Activated B cell treated with CpG ODN at 0.5 μM for 24 hours (primary cell): Measurements from ENCODE around the gene MMP15. TPM values are rescaled to one million over a fixed set of nuclear protein-coding genes. Genes with fewer than 3 reads are reported as not detected.

ENCODE experiments used
- ATAC-seq: fragments of 200-7000 bp; cut with Tn5 transposase; one replicate; pipeline ENCODE4 v1.10.0; 2021; ENCODE audit warnings: low read depth, mild to moderate bottlenecking, moderate library complexity
- CTCF ChIA-PET: fragments of 350-600 bp; sonication (Branson Sonifier 250); formaldehyde crosslinking; loops from one replicate; lab custom pipeline; 2021; ENCODE audit warnings: antibody characterized with exemption; lab: Charles Lee
- POLR2A ChIA-PET: fragments of 350-600 bp; sonication (Branson Sonifier 250); formaldehyde crosslinking; loops from one replicate; lab custom pipeline; 2021; ENCODE audit warnings: antibody characterized with exemption; lab: Charles Lee
- DNase-seq: peaks from one replicate; pipeline ENCODE4 v3.0.0; 2022
- H3K27ac Mint-ChIP-seq: one replicate; pipeline ENCODE4 v1.8.0; 2020; ENCODE audit warnings: mixed read lengths
- H3K27me3 Mint-ChIP-seq: one replicate; pipeline ENCODE4 v1.8.0; 2021; ENCODE audit warnings: mixed read lengths
- H3K36me3 Mint-ChIP-seq: one replicate; pipeline ENCODE4 v1.8.0; 2021; ENCODE audit warnings: low read depth, mixed read lengths
- H3K4me1 Mint-ChIP-seq: one replicate; pipeline ENCODE4 v1.8.0; 2021; ENCODE audit warnings: mixed read lengths
- H3K4me3 Mint-ChIP-seq: one replicate; pipeline ENCODE4 v1.8.0; 2020; ENCODE audit warnings: mild to moderate bottlenecking, mixed read lengths
- H3K9me3 Mint-ChIP-seq: one replicate; pipeline ENCODE4 v1.8.0; 2020; ENCODE audit warnings: mixed read lengths
- CTCF ChIP-seq: fragments of 200-600 bp; IDR thresholded peaks from one replicate; pipeline ENCODE4 v1.8.0; 2022; ENCODE audit warnings: antibody characterized with exemption, mild to moderate bottlenecking
- intact Hi-C: fragments of 100-400 bp; cut with micrococcal nuclease; formaldehyde crosslinking; loops from one replicate; pipeline ENCODE4 v1.15.1; 2024
- total RNA-seq: library from RNA; stranded (reverse); gene quantifications from 2 replicates; pipeline ENCODE4 v1.2.3, GENCODE V29; 2022

MMP15 gene
- total RNA-seq, 1 donor from 2014 or later = 0.60 TPM

- DNase-seq = no peak
- no peak for ATAC-seq
- Mint-ChIP-seq H3K36me3 (no peaks in the 10 kb centered on the region), H3K27me3 (no peaks in the 10 kb centered on the region), H3K4me3 (no peak overlapping the region), H3K27ac (no peak overlapping the region), H3K4me1 (no peaks in the 10 kb centered on the region), H3K9me3 (no peaks in the 10 kb centered on the region)
- CTCF ChIA-PET = no interaction called here
- POLR2A ChIA-PET = no interaction called here
- intact Hi-C loops = no loop called here
- no peak for TF ChIP-seq CTCF
These were observed 15.5 kb downstream of the MMP15 start for GRCh38 chr16:58040945-58041627.

- H3K9me3 Mint-ChIP-seq = no peaks in the 10 kb centered on the region
- no peak for ATAC-seq
- no peaks in the 10 kb centered on the region for H3K36me3 Mint-ChIP-seq
- no peak overlapping the region for H3K27ac Mint-ChIP-seq
- TF ChIP-seq CTCF = no peak
- no peaks in the 10 kb centered on the region for H3K27me3 Mint-ChIP-seq
- no peak for DNase-seq
- POLR2A ChIA-PET = no interaction called here
- intact Hi-C loops = no loop called here
- CTCF ChIA-PET = no interaction called here
- H3K4me1 Mint-ChIP-seq = no peaks in the 10 kb centered on the region
- H3K4me3 Mint-ChIP-seq = no peak overlapping the region
These were observed 16.0 kb downstream of the MMP15 start for GRCh38 chr16:58041628-58041955.

- intact Hi-C loops = no loop called here
- Mint-ChIP-seq H3K36me3 (no peaks in the 10 kb centered on the region), H3K27me3 (no peaks in the 10 kb centered on the region), H3K27ac (no peak overlapping the region), H3K4me3 (no peak overlapping the region), H3K4me1 (no peaks in the 10 kb centered on the region), H3K9me3 (no peaks in the 10 kb centered on the region)
- ChIA-PET POLR2A (no interaction called here), CTCF (no interaction called here)
- DNase-seq = no peak
- ATAC-seq = no peak
- no peak for TF ChIP-seq CTCF
These were observed 16.7 kb downstream of the MMP15 start for GRCh38 chr16:58042001-58042885.

- intact Hi-C loops = no loop called here
- no peaks in the 10 kb centered on the region for H3K9me3 Mint-ChIP-seq
- H3K27me3 Mint-ChIP-seq = no peaks in the 10 kb centered on the region
- ChIA-PET CTCF (no interaction called here), POLR2A (no interaction called here)
- H3K36me3 Mint-ChIP-seq = no peaks in the 10 kb centered on the region
- H3K27ac Mint-ChIP-seq = no peak overlapping the region
- DNase-seq = no peak
- no peak overlapping the region for H3K4me3 Mint-ChIP-seq
- no peak for ATAC-seq
- no peaks in the 10 kb centered on the region for H3K4me1 Mint-ChIP-seq
- TF ChIP-seq CTCF = no peak
These were observed 17.4 kb downstream of the MMP15 start for GRCh38 chr16:58042886-58043515.

- no peak for DNase-seq
- Mint-ChIP-seq H3K9me3 (no peaks in the 10 kb centered on the region), H3K27me3 (no peaks in the 10 kb centered on the region), H3K27ac (no peak overlapping the region), H3K4me1 (no peaks in the 10 kb centered on the region), H3K36me3 (no peaks in the 10 kb centered on the region), H3K4me3 (no peak overlapping the region)
- intact Hi-C loops = no loop called here
- ChIA-PET POLR2A (no interaction called here), CTCF (no interaction called here)
- no peak for TF ChIP-seq CTCF
- ATAC-seq = no peak
These were observed 18.1 kb downstream of the MMP15 start for GRCh38 chr16:58043571-58044155.
